H9 (cell line): Measurements from ENCODE around the gene FRRS1. TPM values are rescaled to one million over a fixed set of nuclear protein-coding genes. Genes with fewer than 3 reads are reported as not detected.

ENCODE experiments used
- DNase-seq: peaks from one replicate; pipeline ENCODE4 v3.0.0-alpha.2; 2017
- H2AFZ ChIP-seq: one replicate; pipeline ENCODE4 v1.6.1; 2013; ENCODE audit warnings: mild to moderate bottlenecking, low read length, control low read depth, moderate library complexity
- H2AK5ac ChIP-seq: 2 replicates; pipeline ENCODE4 v1.6.1; 2013; ENCODE audit warnings: low read length, control low read depth, mixed read lengths; ENCODE audit not compliant: insufficient read length
- H2BK120ac ChIP-seq: one replicate; pipeline ENCODE4 v1.6.1; 2013; ENCODE audit warnings: low read depth, mild to moderate bottlenecking, low read length, control low read depth, inconsistent platforms; ENCODE audit not compliant: poor library complexity, severe bottlenecking
- H2BK12ac ChIP-seq: 2 replicates; pipeline ENCODE4 v1.6.1; 2013; ENCODE audit warnings: low read length, control low read depth, mixed read lengths, low read depth; ENCODE audit not compliant: insufficient read length
- H2BK15ac ChIP-seq: 2 replicates; pipeline ENCODE4 v1.6.1; 2013; ENCODE audit warnings: low read depth, low read length, control low read depth
- H2BK20ac ChIP-seq: one replicate; pipeline ENCODE4 v1.6.1; 2013; ENCODE audit warnings: low read depth, mild to moderate bottlenecking, low read length, control low read depth, inconsistent platforms; ENCODE audit not compliant: poor library complexity, severe bottlenecking
- H2BK5ac ChIP-seq: 2 replicates; pipeline ENCODE4 v1.6.1; 2013; ENCODE audit warnings: low read length, control low read depth, mixed read lengths; ENCODE audit not compliant: insufficient read length
- H3K14ac ChIP-seq: 2 replicates; pipeline ENCODE4 v1.6.1; 2013; ENCODE audit warnings: low read length, control low read depth; ENCODE audit not compliant: insufficient read depth
- H3K18ac ChIP-seq: 2 replicates; pipeline ENCODE4 v1.6.1; 2013; ENCODE audit warnings: low read depth, mild to moderate bottlenecking, mixed read lengths, low read length, control low read depth; ENCODE audit not compliant: insufficient read length
- H3K23ac ChIP-seq: 2 replicates; pipeline ENCODE4 v1.6.1; 2013; ENCODE audit warnings: low read length, control low read depth, mixed read lengths, low read depth; ENCODE audit not compliant: insufficient read length
- H3K23me2 ChIP-seq: 2 replicates; pipeline ENCODE4 v1.6.1; 2013; ENCODE audit warnings: low read depth, mild to moderate bottlenecking, mixed read lengths, low read length, control low read depth; ENCODE audit not compliant: insufficient read length, poor library complexity, severe bottlenecking
- H3K27ac ChIP-seq: 2 replicates; pipeline ENCODE4 v1.5.1; 2013; ENCODE audit warnings: low read length, control low read depth, mixed read lengths, low read depth; ENCODE audit not compliant: insufficient read length
- H3K27me3 ChIP-seq: 2 replicates; pipeline ENCODE4 v1.6.1; 2013; ENCODE audit warnings: low read length, control low read depth, inconsistent platforms; ENCODE audit not compliant: insufficient read depth
- H3K4ac ChIP-seq: 2 replicates; pipeline ENCODE4 v1.6.1; 2013; ENCODE audit warnings: low read depth, mild to moderate bottlenecking, control low read depth, inconsistent platforms, low read length, moderate library complexity
- H3K4me1 ChIP-seq: 2 replicates; pipeline ENCODE4 v1.6.1; 2013; ENCODE audit warnings: low read length, control low read depth, inconsistent platforms; ENCODE audit not compliant: insufficient read depth
- H3K4me2 ChIP-seq: 2 replicates; pipeline ENCODE4 v1.6.1; 2013; ENCODE audit warnings: low read length, control low read depth, mixed read lengths; ENCODE audit not compliant: insufficient read length, insufficient read depth
- H3K56ac ChIP-seq: 2 replicates; pipeline ENCODE4 v1.6.1; 2013; ENCODE audit warnings: low read depth, mild to moderate bottlenecking, mixed read lengths, low read length, control low read depth; ENCODE audit not compliant: insufficient read length
- H3K79me1 ChIP-seq: 2 replicates; pipeline ENCODE4 v1.6.1; 2013; ENCODE audit warnings: low read depth, mild to moderate bottlenecking, moderate library complexity, low read length, control low read depth, inconsistent platforms; ENCODE audit not compliant: insufficient read depth, poor library complexity, severe bottlenecking
- H3K79me2 ChIP-seq: 2 replicates; pipeline ENCODE4 v1.6.1; 2013; ENCODE audit warnings: low read length, control low read depth, inconsistent platforms; ENCODE audit not compliant: insufficient read depth
- H3K9ac ChIP-seq: 2 replicates; pipeline ENCODE4 v1.6.1; 2013; ENCODE audit warnings: low read length, control low read depth, mixed read lengths; ENCODE audit not compliant: insufficient read length; ENCODE audit errors: extremely low read depth
- H3K9me3 ChIP-seq: one replicate; pipeline ENCODE4 v1.6.1; 2013; ENCODE audit warnings: low read depth, low read length, inconsistent platforms; ENCODE audit not compliant: control insufficient read depth
- H3T11ph ChIP-seq: one replicate; pipeline ENCODE4 v1.6.1; 2013; ENCODE audit warnings: mild to moderate bottlenecking, low read length, control low read depth, inconsistent platforms
- H4K20me1 ChIP-seq: one replicate; pipeline ENCODE4 v1.6.1; 2013; ENCODE audit not compliant: control insufficient read depth, insufficient read length, insufficient read depth
- H4K5ac ChIP-seq: 2 replicates; pipeline ENCODE4 v1.6.1; 2013; ENCODE audit warnings: low read depth, mild to moderate bottlenecking, mixed read lengths, low read length, control low read depth; ENCODE audit not compliant: insufficient read length
- H4K8ac ChIP-seq: replicated peaks from 2 replicates; pipeline ENCODE4 v1.6.1; 2013; ENCODE audit warnings: low read length, control low read depth, mixed read lengths, low read depth; ENCODE audit not compliant: insufficient read length
- H4K91ac ChIP-seq: 2 replicates; pipeline ENCODE4 v1.6.1; 2013; ENCODE audit warnings: low read depth, mild to moderate bottlenecking, moderate library complexity, mixed read lengths, low read length, control low read depth; ENCODE audit not compliant: insufficient read length
- H3K27ac Mint-ChIP-seq, 3 experiments: 2 replicates in 2 of 3; 3 replicates in 1 of 3; pipeline ENCODE4 v1.8.0; 2020 to 2021; ENCODE audit warnings: mixed read lengths in 3 of 3, mild to moderate bottlenecking in 1 of 3, moderate library complexity in 1 of 3
- H3K27me3 Mint-ChIP-seq: 2 replicates; pipeline ENCODE4 v1.8.0; 2021; ENCODE audit warnings: low read depth, mild to moderate bottlenecking, moderate library complexity, mixed read lengths
- H3K36me3 Mint-ChIP-seq, 3 experiments: 2 replicates in 2 of 3; 3 replicates in 1 of 3; pipeline ENCODE4 v1.8.0; 2020 to 2021; ENCODE audit warnings: low read depth in 3 of 3, mixed read lengths in 3 of 3; ENCODE audit not compliant: insufficient read depth in 1 of 3
- H3K4me1 Mint-ChIP-seq, 2 experiments: 2 replicates each; pipeline ENCODE4 v1.8.0; 2020; ENCODE audit warnings: mixed read lengths in 2 of 2
- H3K4me3 Mint-ChIP-seq, 2 experiments: 2 replicates in 1 of 2; 3 replicates in 1 of 2; pipeline ENCODE4 v1.8.0; 2020 to 2021; ENCODE audit warnings: mild to moderate bottlenecking in 2 of 2, mixed read lengths in 2 of 2, moderate library complexity in 1 of 2
- H3K9me3 Mint-ChIP-seq, 2 experiments: 2 replicates in 1 of 2; 3 replicates in 1 of 2; pipeline ENCODE4 v1.8.0; 2020; ENCODE audit warnings: mild to moderate bottlenecking in 2 of 2, mixed read lengths in 2 of 2, moderate library complexity in 1 of 2
- WGBS: extraction: QIAGEN DNeasy Blood & Tissue Kit; methylation state at CpG from one replicate; pipeline ENCODE4 v1.1.7; 2013; ENCODE audit warnings: missing lambda C conversion rate, low lambda C conversion rate, mixed read lengths; ENCODE audit not compliant: insufficient read length; ENCODE audit errors: extremely low coverage; 5-methylcytosine and 5-hydroxymethylcytosine counted together
- total RNA-seq: library from RNA; stranded (reverse); gene quantifications from 2 replicates; pipeline ENCODE4 v1.2.1, GENCODE V29; 2021
- TF ChIP-seq, protein P1 (sequence below): fragments of 200-600 bp; sonication (generic); conservative IDR thresholded peaks from 3 replicates; pipeline ENCODE4 v1.8.0; 2021; ENCODE audit warnings: antibody characterized with exemption, mild to moderate bottlenecking

The FRRS1 gene
- total RNA-seq, 1 experiment from 2014 or later = 5.6 TPM

GRCh38 chr1:99673315-99673714 is 93.1 kb downstream of the FRRS1 start:
- Mint-ChIP-seq H3K36me3 (no peaks in the 10 kb centered on the region), H3K27ac (no peak overlapping the region), H3K4me1 (no peaks in the 10 kb centered on the region; a peak in 1 of 4 replicates), H3K9me3 (no peaks in the 10 kb centered on the region), H3K27me3 (no peaks in the 10 kb centered on the region), H3K4me3 (no peak overlapping the region)
- no peaks in the 10 kb centered on the region for H3K4me1 ChIP-seq
- H3K4me2 ChIP-seq = no peak overlapping the region
- H3K27me3 ChIP-seq = no peaks in the 10 kb centered on the region
- H3K4ac ChIP-seq = no peak overlapping the region
- H2BK20ac ChIP-seq = no peak overlapping the region
- no peak overlapping the region for H2AFZ ChIP-seq
- H2AK5ac ChIP-seq = no peak overlapping the region
- no peak overlapping the region for H3K23ac ChIP-seq
- no peak overlapping the region for H2BK120ac ChIP-seq
- no peaks in the 10 kb centered on the region for H3K9me3 ChIP-seq
- H4K20me1 ChIP-seq = no peaks in the 10 kb centered on the region
- no peaks in the 10 kb centered on the region for H3K79me2 ChIP-seq
- TF ChIP-seq, protein P1, sequence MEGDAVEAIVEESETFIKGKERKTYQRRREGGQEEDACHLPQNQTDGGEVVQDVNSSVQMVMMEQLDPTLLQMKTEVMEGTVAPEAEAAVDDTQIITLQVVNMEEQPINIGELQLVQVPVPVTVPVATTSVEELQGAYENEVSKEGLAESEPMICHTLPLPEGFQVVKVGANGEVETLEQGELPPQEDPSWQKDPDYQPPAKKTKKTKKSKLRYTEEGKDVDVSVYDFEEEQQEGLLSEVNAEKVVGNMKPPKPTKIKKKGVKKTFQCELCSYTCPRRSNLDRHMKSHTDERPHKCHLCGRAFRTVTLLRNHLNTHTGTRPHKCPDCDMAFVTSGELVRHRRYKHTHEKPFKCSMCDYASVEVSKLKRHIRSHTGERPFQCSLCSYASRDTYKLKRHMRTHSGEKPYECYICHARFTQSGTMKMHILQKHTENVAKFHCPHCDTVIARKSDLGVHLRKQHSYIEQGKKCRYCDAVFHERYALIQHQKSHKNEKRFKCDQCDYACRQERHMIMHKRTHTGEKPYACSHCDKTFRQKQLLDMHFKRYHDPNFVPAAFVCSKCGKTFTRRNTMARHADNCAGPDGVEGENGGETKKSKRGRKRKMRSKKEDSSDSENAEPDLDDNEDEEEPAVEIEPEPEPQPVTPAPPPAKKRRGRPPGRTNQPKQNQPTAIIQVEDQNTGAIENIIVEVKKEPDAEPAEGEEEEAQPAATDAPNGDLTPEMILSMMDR = no peak
- no peak overlapping the region for H3K14ac ChIP-seq
- no peak overlapping the region for H4K8ac ChIP-seq
- H3K18ac ChIP-seq = no peak overlapping the region
- H3T11ph ChIP-seq = no peak overlapping the region
- H2BK15ac ChIP-seq = no peak overlapping the region
- H2BK12ac ChIP-seq = no peak overlapping the region
- no peak overlapping the region for H3K9ac ChIP-seq
- no peaks in the 10 kb centered on the region for H3K23me2 ChIP-seq
- H3K56ac ChIP-seq = no peak overlapping the region
- no CpG with 5 or more reads among the region's 5 CpGs for WGBS
- H2BK5ac ChIP-seq = no peak overlapping the region
- no peaks in the 10 kb centered on the region for H3K79me1 ChIP-seq
- no peak for DNase-seq
- H3K27ac ChIP-seq = no peak overlapping the region
- no peak overlapping the region for H4K5ac ChIP-seq
- H4K91ac ChIP-seq = no peak overlapping the region
